Activated B cell treated with CpG ODN at 0.5 μM for 24 hours (primary cell): ENCODE measurements around the gene PLEKHH3. TPM values are rescaled to one million over a fixed set of nuclear protein-coding genes. Genes with fewer than 3 reads are reported as not detected.
A peak's percentile ranks its signal among the peaks of the same experiment; 100 is the strongest.

Source experiments
- ATAC-seq: fragments of 200-7000 bp; cut with Tn5 transposase; one replicate; pipeline ENCODE4 v1.10.0; 2021; ENCODE audit warnings: low read depth, mild to moderate bottlenecking, moderate library complexity
- CTCF ChIA-PET: fragments of 350-600 bp; sonication (Branson Sonifier 250); formaldehyde crosslinking; loops from one replicate; lab custom pipeline; 2021; ENCODE audit warnings: antibody characterized with exemption; lab: Charles Lee
- POLR2A ChIA-PET: fragments of 350-600 bp; sonication (Branson Sonifier 250); formaldehyde crosslinking; loops from one replicate; lab custom pipeline; 2021; ENCODE audit warnings: antibody characterized with exemption; lab: Charles Lee
- DNase-seq: peaks from one replicate; pipeline ENCODE4 v3.0.0; 2022
- H3K27ac Mint-ChIP-seq: one replicate; pipeline ENCODE4 v1.8.0; 2020; ENCODE audit warnings: mixed read lengths
- H3K27me3 Mint-ChIP-seq: one replicate; pipeline ENCODE4 v1.8.0; 2021; ENCODE audit warnings: mixed read lengths
- H3K36me3 Mint-ChIP-seq: one replicate; pipeline ENCODE4 v1.8.0; 2021; ENCODE audit warnings: low read depth, mixed read lengths
- H3K4me1 Mint-ChIP-seq: one replicate; pipeline ENCODE4 v1.8.0; 2021; ENCODE audit warnings: mixed read lengths
- H3K4me3 Mint-ChIP-seq: one replicate; pipeline ENCODE4 v1.8.0; 2020; ENCODE audit warnings: mild to moderate bottlenecking, mixed read lengths
- H3K9me3 Mint-ChIP-seq: one replicate; pipeline ENCODE4 v1.8.0; 2020; ENCODE audit warnings: mixed read lengths
- intact Hi-C: fragments of 100-400 bp; cut with micrococcal nuclease; formaldehyde crosslinking; loops from one replicate; pipeline ENCODE4 v1.15.1; 2024
- total RNA-seq: library from RNA; stranded (reverse); gene quantifications from 2 replicates; pipeline ENCODE4 v1.2.3, GENCODE V29; 2022
- TF ChIP-seq, protein P1 (sequence below): fragments of 200-600 bp; IDR thresholded peaks from one replicate; pipeline ENCODE4 v1.8.0; 2022; ENCODE audit warnings: antibody characterized with exemption, mild to moderate bottlenecking

Gene PLEKHH3
- total RNA-seq, 1 donor from 2014 or later = 0.80 TPM

DNA sequence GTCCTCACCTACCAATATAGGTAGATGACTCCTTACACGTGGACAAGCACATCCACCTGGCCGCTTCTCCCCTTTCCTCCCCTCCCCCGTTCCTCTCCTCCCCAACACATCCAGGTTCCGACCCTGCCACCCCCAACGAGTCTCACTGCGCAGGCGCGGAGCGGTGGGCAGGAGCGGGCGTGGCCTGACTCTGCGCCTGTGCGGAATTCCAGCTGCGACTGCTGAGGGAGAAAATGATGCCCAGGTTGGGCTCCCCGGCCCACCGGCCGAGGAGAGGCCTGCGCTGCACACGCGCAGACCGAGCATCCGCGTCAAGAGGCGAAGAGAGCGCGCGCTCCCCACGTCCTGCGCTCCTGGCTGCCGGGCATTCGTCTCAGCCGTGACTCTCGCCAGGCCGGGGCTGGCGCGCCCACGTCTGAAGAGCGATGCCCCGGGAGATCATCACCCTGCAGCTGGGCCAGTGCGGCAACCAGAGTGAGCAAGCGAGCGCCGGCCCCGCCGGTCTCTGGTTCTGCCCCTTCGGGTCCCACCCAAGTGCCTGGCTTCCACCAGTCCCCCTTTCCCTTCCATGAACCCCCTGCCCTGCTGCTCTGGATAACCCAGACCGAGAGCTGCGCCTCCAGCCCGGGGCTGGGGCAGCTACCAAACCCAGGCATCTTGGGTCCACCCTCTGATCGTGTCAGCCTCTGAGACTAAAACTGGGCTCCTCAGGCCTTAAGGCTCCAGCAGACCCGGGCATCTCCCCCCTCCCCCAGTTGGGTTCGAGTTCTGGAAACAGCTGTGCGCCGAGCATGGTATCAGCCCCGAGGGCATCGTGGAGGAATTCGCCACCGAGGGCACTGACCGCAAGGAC, 17.5 kb downstream of the PLEKHH3 start, which contains the start of gene TUBG2:
Gene TUBG2, plus strand, starts transcription at position 206 of the 853 bp plus-strand sequence. Its CDS starts 220 bp downstream, at position 426.
- Mint-ChIP-seq H3K36me3 (no peaks in the 10 kb centered on the region), H3K27ac (peak within 1 kb of the TSS; percentile 74), H3K4me1 (peaks cover 32% of the 10 kb centered on the region), H3K9me3 (no peaks in the 10 kb centered on the region), H3K4me3 (peak within 1 kb of the TSS; percentile 90), H3K27me3 (peaks cover 8% of the 10 kb centered on the region)
- intact Hi-C loops = loop anchor here (2.0 to 5.0 kb wide), 2 partner anchors 17 to 52 kb away; partner anchors contain the start of genes PLEKHH3, RETREG3 and TUBG1
- TF ChIP-seq, protein P1, sequence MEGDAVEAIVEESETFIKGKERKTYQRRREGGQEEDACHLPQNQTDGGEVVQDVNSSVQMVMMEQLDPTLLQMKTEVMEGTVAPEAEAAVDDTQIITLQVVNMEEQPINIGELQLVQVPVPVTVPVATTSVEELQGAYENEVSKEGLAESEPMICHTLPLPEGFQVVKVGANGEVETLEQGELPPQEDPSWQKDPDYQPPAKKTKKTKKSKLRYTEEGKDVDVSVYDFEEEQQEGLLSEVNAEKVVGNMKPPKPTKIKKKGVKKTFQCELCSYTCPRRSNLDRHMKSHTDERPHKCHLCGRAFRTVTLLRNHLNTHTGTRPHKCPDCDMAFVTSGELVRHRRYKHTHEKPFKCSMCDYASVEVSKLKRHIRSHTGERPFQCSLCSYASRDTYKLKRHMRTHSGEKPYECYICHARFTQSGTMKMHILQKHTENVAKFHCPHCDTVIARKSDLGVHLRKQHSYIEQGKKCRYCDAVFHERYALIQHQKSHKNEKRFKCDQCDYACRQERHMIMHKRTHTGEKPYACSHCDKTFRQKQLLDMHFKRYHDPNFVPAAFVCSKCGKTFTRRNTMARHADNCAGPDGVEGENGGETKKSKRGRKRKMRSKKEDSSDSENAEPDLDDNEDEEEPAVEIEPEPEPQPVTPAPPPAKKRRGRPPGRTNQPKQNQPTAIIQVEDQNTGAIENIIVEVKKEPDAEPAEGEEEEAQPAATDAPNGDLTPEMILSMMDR = no peak
- POLR2A ChIA-PET = interaction anchor here (0.5 to 1.2 kb wide), 6 partner anchors 8 to 114 kb away, joined by 3 to 8 read pairs (median 4); partner anchors contain the start of gene VPS25
- peak; percentile 68 for DNase-seq
- peak; percentile 84 for ATAC-seq
- CTCF ChIA-PET = interaction anchor here (1.0 to 1.1 kb wide), 3 partner anchors 15 to 82 kb away, joined by 3 to 5 read pairs (median 3); partner anchors contain the start of gene PSMC3IP

DNA sequence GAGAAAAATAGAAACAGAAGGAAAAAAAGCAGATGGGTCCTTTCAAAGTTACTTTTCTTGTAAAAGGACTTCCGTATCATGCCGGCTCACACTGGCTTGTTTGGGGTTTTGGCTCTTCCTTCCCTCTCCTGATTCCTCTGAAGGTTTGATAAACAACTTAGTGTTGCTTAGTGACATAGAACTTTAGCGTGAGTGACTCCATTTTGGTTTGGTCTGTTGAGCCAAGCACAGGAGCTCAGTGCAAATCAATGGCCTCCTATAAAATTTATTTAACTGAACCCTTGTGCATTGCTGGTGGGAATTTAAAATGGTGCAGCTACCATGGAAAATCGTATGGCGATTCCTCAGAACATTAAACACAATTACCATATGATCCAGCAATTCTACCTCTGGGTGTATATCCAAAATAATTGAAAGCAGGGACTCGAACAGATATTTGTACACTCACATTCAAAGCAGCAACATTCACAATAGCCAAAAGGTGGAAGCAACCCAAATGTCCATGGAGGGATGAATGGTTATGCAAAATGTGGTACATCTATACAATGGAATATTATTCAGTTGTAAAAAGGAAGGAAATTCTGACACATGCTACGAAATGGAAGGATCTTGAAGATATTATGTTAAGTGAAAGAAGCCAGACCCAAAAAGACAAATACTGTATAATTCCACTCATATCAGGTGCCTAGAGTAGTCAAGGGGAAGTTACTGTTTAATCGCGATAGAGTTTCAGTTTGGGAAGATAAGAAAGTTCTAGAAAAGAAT, 18.8 kb downstream of the PLEKHH3 start:
- Mint-ChIP-seq H3K27me3 (peaks cover 17% of the 10 kb centered on the region), H3K4me3 (peak overlapping the region; percentile 90), H3K9me3 (no peaks in the 10 kb centered on the region), H3K4me1 (peaks cover 37% of the 10 kb centered on the region), H3K36me3 (no peaks in the 10 kb centered on the region), H3K27ac (peak overlapping the region; percentile 18)
- ATAC-seq (no peak), DNase-seq (no peak)
- ChIA-PET CTCF (no interaction called here), POLR2A (interaction anchor here (0.7 kb wide), 1 partner anchor 115 kb away, joined by 7 read pairs; the partner anchor contains the start of gene VPS25)
- intact Hi-C loops = loop anchor here (2.0 to 5.0 kb wide), 2 partner anchors 19 to 51 kb away; partner anchors contain the start of genes PLEKHH3, RETREG3 and TUBG1
- TF ChIP-seq, protein P1 = no peak

DNA sequence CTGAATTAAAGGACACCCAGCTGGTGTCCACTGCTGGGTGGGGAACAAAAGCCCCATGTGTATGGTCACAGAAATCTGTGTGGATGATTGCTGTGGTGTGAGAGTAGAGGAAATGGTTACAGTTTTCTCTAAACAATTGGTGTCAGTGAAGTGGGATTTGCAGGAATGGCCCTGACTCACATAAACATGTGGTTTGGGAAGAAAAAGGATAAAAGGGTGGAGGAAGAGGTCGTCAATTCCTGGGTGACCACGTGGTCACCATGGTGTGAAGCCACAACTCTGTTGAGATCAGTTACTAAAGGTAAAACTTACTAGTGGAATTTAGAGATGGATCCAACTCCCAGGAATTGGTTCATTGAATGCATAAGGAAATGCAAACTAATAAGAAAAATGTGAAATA, 21.3 kb downstream of the PLEKHH3 start:
- no peak overlapping the region for H3K27ac Mint-ChIP-seq
- ChIA-PET POLR2A (no interaction called here), CTCF (no interaction called here)
- intact Hi-C loops = loop anchor here (5.0 kb wide), 1 partner anchor 48 kb away; the partner anchor contains the start of genes RETREG3 and TUBG1
- TF ChIP-seq, protein P1 = no peak
- peak overlapping the region; percentile 39 for H3K4me3 Mint-ChIP-seq
- DNase-seq (no peak), ATAC-seq (no peak)
- peaks cover 37% of the 10 kb centered on the region for H3K4me1 Mint-ChIP-seq
- peaks cover 19% of the 10 kb centered on the region for H3K27me3 Mint-ChIP-seq
- no peaks in the 10 kb centered on the region for H3K9me3 Mint-ChIP-seq
- no peaks in the 10 kb centered on the region for H3K36me3 Mint-ChIP-seq

DNA sequence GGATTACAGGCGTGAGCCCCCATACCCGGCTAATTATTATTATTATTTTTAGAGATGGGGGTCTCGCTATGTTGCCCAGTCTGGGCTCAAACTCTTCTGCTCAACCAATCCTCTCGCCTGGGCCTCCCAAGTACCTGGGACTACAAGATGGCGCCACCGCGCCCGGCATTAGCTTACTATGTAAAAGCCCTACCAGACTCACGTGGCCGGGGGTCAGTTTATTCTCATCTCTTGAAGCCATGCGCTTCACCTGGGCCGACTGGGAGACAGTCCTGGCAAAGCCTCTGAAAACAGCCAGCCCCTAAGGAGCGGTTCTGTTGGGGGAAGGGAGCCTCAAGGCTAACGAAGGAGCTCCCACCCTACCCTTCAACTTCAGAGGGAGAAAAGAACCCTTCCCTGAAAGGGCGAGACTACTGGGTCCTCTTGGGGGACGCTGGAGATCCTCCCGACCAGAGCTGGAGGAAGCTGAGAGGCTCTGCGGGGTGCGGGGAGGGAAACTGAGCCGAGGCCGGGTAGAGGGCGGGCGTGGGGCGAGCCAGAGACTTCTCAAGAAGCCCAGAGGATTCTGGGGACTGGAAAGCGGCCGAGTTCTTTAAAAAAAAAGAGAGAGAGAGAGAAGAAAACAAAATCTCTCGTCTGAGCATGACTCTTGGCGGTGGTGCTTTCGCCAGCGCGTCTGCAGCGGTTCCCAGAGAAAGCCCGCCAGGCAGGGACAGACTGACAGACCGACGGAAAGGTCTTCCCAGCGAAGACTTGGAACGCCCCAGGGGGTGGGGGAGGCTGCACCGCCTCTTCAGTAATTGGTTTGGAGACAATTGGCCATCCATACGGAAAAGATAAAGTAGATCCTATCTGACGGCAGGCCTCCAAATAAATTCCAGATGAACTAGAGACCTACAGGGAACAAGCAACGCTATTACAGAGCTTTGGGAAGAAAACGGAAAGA, 23.3 kb downstream of the PLEKHH3 start:
- ChIA-PET POLR2A (interaction anchor here (1.6 kb wide), 1 partner anchor 16 kb away, joined by 3 read pairs; no protein-coding TSS in a partner anchor), CTCF (no interaction called here)
- Mint-ChIP-seq H3K4me3 (no peak overlapping the region), H3K36me3 (no peaks in the 10 kb centered on the region), H3K9me3 (no peaks in the 10 kb centered on the region), H3K4me1 (peaks cover 23% of the 10 kb centered on the region), H3K27me3 (peaks cover 19% of the 10 kb centered on the region), H3K27ac (no peak overlapping the region)
- DNase-seq (no peak), ATAC-seq (no peak)
- intact Hi-C loops = loop anchor here (5.0 kb wide), 1 partner anchor 36 kb away; no protein-coding TSS in a partner anchor
- TF ChIP-seq, protein P1 = no peak
